ENCODE results near the gene KDM4C. TPM values are rescaled to one million over a fixed set of nuclear protein-coding genes. Genes with fewer than 3 reads are reported as not detected.

KDM4C gene
- polyA plus RNA-seq, 10 donors: 8.6 to 21.4 (median 11.4) TPM

DNA sequence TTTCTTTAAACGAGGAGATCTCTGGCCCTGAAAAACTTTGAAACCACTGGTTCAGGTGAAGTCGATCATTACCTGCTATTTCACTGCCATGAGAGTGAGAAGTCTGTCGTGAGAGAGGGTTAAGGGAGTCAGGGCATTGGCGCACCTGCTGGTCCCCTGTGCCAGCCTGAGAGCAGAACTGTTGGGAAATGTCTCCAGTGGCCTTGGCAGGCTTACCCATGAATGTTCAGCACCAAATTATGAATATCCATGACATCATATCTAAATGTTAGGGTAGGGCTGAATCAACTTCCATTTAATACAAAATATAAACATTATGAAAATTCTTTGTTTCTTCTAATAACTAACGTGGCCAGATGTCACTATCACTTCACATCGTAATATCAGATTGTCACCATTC lies 379.3 kb downstream of the KDM4C start:
- no peak for DNase-seq

DNA sequence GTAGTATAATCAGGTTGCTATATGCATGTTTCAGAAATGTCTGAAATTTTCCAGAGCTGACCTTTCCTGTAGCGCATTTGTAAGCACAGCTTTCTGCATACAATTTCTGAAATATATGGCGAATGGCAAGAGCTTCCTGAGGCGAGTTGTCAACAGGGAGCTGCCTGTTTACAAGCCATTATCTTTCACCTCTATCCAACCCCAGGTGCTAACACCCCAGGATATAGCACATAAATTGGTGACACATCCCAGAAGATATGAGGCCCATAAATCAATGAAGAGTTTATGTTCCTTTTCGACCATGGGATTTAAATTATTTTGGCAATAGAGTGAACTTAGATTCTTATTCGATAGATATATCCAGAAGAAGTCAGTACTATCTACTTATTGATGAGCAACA lies 379.8 kb downstream of the KDM4C start:
- DNase-seq: no peak

DNA sequence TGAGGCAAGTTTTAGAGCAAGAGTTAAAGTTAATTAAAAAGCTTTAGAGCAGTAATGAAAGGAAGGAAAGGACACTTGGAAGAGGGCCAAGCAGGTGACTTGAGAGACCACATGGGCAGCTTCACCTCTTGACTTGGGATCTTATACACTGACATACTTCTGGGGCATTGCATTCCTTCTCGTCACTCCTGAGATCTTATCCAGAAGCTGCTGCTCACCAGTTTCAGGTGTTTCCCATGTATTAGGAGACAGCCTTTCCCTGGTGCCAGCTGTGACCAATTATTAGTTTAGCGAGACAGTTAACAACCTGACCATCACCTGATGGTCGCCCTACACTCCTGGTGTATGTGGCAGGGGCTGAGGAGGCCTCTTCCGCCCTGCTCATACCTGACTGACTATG lies 382.1 kb downstream of the KDM4C start:
- no peak for DNase-seq

DNA sequence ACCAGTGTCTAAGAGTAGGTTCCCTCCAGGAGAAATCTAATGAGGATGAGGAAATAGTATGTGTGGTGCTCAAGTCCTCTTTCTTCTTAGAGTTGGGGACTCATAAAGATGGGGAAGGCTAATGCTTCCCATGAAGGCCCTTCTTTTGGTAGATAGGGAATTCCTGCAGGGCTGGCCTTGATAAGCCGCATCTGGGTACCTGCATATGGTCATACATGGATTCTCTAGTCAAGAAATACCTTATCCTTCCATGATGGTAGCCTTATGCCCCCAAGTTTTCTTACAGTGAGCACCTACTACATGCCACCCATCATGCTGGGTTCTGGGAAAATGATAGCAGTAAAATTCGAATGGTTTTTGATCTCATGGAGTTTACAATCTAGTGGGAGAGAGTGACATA lies 382.6 kb downstream of the KDM4C start:
- DNase-seq: no peak

DNA sequence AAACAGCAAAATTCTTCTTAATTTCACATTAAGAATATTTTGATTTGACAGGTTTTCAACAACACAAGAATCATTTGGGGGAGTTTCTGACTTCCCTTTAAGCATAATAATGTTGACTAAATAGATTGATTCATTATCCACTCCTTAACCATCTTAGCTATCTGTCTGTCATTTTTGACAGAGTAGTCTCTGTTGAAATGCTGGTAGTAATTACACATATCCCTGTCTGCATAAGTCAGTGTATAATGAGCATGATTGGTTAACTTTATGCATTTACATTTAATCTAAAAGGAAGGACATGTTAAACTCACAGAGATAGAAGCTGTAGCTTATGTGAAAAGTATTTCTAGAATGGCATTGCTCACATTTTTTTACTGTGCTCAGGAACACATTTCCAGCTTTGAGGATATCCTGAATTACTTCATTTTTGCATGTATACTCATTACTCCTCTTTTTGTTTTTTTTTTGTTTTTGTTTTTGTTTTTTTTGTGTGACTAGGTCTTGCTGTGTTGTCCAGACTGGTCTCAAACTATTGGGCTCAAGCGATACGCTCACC lies 385.9 kb downstream of the KDM4C start:
- no peak for DNase-seq

DNA sequence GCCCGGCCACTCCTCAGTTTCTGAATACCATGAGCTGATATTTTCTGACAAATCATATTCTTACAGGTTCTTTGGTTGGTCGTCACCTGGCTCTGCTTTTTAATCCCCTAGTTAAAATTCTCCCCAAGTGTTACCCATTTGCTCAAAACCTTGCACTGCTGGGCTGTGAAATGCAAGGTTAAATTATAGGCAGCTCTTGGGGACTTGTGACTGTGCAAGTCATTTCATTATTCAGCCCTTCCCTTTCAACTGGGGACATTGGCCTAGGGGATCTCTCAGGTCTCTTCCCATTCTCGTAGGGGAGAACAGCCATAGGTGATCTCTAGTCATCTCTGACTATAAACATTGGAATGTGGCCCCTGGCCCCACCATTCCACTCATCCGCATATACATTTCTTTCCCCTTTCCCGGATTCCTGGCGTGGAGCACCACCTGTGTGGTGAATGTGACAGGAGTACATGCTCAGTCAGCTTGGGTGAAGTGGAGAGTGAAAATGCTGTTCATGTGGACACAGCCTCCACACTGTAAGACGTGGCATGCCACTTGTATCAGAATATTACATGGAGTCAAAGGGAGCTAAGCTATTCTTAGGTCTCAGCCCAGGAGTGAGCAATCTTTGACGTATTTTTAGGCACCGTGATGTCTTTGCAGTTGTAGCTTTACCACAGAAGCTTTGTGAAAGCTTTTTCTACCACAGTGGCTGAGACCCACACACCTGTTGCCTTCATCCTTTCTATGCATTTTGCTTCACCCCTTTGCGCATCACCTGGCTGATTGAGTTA lies 386.7 kb downstream of the KDM4C start:
- DNase-seq: no peak

DNA sequence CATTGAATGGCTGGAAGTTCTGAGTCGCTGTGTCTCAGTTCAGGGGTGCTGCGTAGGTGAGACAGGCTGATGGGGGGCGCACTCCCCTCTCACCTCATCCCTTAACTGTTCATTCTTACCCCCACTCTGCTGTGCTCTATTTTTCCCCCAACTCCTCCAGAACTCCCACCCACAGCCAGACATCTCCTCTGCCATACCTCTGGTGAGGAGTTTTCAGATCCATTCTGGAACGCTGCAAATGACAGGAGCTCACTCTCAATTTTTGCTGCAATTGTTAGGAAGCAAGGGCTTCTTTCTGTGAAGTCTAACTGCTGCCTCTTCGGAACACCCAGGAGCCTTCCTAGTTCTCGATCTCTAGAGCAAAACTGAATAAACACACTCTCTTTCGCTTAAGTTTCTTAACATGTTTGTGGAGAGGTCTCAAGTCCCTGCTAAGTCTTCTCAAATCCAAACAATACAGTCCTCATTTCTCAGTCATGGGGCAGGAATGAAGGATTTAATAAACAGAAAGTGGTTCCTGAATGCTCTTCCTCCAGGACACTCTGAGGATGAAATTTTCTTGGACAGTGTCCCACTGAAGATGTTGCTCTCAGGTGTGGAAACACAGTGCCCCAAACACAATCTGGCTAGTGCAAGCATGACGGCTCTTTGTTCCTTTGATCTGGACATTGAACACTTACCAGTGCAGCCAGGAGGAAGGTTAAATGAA lies 387.7 kb downstream of the KDM4C start:
- DNase-seq: peak in 1 of 3 donors; percentile 17

DNA sequence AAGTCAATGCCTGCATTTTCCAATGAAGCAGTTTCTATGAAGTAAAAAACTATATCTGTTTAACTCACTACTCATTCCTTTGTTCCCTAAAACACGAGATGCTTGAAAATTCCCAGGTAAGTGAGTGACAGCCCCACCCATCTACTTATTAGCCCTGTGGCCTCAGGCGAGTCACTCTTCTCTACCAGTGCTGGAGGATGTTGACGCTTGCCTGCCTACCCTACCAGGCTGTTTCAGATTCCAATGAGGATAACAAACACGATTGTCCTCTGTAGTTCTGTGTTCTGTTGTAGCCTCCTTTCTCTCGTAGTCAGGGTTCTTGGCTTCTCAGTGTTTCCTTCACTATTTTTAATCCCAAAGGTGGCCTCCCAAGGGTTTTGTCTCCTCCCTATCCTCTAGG lies 388.8 kb downstream of the KDM4C start:
- DNase-seq: no peak

DNA sequence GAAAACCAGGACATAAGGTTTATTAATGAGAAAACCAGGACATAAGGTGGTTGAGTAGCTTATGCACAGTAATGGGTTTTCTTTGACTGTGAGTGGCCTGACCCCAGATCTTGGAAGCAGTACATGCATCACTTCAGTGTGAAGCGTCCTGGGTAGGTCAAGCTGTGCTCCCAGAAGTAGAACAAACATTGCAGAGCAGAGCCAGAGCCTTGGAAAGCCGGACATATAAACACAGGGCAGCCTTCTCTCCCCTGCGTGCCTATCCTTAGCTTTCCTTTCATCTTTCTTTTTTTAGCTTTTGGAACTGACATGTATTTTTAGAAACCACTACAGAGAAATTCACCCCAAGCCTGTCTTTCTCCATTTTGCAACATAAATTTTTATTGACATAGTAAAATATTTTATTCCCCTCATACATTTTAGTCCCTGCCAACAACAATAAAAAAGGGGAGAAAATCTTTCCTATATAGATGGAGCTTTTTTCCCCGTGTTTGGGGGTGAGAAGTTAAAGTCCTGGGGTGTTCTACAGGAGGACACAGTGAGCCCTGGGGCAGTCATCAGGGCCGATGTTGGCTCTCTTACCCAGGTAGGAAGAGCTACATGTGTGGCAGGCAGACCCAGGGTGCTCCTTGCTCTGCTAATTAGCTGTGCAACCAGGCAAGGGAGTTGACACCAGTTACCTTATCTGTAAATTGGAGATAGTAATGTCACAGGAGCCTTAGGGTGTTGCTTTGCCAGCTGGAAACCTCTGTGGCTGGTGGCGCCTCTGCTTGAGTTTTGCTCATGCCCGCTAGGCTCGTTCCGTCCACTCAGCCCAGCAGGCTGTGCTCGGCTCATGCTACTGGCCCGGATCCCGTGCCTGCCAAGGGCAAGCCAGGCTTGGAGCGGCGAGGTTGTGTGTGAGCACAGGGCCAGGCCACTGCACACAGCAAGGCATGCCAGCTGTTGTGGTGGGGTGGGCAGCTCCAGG lies 389.6 kb downstream of the KDM4C start:
- peak; percentile 6 to 63 (median 50) for DNase-seq

DNA sequence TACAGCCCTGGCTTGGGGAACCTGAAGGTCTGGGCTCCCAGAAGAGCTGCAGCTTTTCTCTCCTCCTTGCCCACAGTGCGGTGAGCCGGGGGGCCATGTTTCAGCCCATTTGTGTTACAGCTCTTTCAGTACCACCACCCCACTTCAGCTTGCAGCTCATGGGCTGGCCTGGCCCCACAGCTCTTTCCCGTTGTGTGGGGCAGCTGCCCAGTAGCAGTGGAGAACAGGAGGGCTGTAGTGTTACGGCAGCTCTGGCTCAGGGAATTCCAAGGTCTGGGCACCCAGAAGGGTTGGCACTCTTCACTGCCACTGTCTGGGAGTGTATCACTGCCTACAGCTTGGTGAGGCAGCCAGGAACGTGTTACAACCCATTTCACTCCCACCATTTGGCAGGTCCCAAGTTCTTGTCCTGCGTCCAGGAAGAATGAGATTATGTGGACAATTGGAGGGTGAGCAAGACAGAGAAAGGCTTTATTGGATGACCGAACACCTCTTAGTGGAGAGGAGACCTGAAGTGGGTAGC lies 390.5 kb downstream of the KDM4C start:
- DNase-seq: no peak

DNA sequence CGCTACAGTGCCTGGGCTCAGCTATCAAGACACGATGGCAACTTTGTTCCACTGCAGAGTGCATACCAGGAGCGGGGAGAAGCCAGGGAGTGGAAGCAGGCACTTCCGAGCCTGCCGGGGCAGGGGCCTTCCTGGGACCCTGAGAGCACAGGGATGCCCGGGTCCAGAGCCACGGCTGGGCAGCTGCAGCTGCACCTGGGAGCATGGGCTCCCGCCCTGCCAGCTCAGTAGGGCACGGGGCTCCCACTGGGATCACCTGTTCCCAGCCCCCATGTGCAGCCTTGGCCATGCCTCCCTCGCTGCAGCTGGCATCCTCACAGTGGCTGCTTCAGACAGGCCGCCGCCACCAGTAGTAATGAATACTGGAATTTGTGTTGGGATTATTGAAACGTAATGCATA lies 391.5 kb downstream of the KDM4C start:
- peak in 1 of 3 donors; percentile 11 for DNase-seq

DNA sequence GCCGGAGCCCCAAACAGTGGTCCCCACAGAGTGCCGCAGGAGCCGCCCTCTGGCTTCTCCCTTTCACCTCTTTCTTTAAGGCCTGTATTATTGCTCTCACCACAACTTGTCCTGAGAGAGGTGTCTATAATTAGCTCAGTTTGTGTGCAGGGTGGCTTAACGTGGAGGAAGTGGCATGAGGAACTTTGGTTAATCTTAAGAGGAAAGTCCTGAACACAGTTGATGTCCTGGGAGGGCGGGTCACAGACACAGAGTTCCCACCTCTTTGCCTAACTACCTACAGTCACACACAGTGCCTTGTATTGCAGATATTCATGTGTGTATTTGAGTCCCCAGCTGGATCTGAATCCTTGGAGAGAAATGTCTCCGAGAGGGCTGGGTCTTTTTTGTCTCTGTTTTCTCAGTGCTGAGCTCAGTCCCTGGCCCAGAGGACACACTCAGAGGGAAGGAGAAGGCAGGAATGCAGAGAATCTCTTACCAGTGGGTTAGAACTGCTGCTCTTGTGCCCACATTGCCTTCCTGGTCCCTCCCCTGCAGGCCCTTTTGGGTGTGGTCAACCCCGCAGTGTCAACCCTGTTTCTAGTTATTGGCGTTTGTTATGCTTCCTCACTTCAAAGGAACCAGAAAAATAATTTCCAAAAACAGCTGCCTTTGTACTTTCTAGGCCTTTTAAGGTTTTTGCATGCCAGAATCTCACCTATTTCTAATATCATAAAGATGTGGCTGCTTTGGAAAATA lies 392.5 kb downstream of the KDM4C start:
- no peak for DNase-seq

DNA sequence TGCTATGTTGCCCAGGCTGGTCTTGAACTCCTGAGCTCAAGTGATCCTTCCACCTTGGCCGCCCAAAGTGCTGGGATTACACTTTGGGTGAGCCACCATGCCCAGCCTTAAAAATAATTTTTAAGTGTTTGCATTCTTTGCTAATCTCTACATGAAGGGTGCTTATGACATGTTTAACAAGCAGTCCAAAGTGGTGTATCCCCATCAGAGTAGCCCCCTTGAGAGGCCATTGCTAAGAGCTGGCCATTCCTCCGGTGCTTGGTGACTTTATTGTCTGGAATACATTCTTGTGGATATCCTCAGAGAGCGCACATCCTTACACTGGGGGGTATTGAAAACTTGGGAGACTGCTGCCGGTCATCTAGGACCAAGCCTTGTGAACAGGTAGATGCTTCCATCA lies 395.4 kb downstream of the KDM4C start:
- no peak for DNase-seq

DNA sequence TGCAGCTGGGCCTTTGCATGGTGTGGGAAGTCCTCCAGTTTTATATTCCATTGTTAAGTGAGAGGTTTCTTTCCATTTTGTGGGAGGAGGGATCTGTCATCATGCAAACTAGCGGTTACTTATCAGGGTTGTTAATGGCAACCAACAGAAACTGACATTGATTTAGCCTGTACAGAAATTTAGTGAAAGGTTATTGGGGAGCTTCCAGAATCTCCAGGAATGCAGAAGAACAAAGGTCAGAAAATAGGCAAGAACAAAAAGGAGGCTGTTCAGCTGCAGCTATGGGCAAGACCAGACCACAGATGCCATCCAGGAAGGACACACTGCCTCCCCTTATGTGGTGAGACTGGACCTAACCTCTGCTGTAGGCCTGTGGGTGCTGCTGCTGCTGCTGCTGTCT lies 395.8 kb downstream of the KDM4C start:
- DNase-seq: no peak

DNA sequence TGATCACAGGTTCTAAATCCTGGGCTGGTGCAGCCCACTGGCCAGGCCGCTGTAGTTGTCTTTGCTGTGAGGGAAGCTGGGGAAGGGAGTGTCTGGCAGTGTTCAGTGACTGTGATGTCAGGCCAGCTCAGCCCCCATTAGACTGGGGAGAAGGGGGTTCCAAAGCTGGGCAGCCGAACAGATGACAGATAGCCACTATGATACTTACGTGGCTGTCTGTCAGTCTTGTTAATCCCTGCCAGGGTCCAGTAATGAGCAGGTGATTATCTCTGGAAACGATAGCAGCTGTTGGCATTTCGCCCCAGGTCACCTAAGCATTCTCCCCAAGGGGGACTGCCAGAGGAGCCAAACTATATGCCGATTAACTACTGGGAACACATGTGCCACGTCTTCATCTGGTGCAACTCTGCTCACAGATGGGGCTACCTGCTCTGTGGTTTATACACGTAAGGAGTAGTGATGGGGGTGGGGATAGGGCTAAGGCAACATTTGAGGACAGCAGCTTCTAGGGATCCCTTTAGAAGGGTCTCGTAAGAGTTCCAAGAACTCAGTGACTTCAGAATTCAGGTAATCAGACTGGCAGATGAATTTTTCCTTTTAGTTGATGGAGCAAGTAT lies 396.3 kb downstream of the KDM4C start:
- no peak for DNase-seq

DNA sequence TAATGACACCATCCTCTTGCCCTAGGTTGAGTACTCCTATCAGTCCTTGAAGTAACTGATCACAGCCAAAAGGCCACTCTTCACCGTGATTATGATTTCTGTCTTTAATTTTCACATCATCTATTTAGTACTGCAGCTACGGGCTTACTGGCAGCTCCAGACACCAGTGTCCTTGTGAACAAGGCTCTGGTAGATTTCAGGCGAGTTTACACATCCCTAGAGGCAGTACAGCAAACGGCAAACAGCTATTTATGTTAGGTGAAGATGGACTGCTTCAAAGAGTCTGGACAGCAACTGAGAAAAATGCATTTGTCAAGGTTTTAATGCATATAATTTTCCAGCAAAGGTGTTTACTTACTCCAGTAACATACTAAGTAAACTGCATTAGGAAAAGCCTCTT lies 396.9 kb downstream of the KDM4C start:
- no peak for DNase-seq

DNA sequence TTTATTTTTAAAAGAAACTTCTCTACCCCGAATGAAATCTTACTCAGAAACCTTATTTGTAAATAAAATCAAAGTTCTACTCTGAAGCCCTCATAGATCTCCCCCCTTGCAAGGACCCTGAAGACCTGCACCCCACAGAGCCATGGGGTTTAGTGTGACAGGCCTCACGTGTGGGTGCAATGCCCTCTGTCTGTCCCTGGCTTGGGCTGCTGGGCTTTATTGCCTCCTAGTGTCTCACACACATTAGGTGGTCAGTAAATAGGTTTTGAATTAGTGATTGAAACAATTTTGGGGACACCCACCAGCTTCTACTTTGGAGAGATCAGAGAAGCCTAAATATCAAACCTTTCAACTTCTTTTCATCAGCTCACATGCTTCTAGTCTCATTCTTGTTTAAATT lies 403.7 kb downstream of the KDM4C start:
- DNase-seq: no peak

DNA sequence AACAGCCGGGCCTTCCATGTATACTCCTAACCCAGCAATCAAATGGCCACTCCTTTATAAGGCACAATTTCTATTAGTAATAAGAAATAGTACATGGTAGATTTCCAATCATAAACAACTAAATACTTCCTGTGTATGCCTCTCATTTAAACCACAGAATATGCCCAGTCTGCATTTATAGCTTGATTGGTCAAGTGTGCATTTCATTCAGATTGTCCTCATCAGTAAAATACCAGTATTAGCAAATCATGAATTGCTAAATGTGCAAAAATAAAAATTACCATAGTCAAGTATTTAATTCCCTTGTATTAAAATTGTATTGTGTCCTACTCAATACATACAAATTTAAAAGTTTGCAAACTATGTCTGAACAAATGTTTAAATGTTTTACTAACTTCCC lies 406.2 kb downstream of the KDM4C start:
- DNase-seq: no peak

DNA sequence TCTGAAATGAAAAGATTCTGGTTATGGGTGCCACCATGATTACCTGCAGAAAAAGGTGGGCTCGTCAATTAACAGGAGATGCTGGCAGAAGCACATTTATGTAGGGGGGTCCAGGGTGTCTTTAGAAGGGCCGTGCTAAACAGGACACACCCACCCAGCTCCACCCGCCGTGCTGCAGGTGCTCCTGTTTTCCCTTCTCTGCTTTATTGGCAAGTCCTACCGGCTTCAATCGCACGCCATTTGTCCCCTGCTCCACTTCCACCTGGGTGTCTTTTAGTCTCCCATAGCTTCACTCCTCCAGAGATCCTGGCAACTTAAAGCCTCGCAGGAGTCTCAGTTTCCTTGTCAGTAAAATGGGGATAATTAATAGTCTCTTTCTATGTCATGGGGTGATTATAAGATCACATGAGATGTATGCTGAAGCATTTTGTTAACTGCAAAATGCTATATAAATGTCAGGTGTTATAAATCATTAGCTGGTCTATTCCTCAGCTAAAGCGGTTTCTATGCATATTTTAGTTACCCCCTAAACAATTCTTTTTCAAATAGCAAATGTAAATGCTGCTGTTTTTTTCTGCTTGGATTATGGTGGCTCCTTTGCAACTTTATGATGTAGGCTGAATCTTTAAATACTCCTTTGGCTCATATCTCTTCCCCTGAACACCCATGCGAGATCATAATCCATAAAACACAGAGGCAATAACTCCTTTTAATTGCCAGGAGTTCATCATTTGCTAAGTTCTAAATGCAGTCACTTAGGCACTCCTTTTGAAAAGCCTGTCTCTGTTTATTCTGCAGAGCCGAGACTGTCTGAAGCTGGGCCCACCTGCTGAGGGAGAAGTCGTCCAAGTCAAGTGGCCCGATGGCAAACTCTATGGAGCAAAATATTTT lies 406.9 kb downstream of the KDM4C start:
- no peak for DNase-seq

All from muscle of back (tissue), 11 donors.